ENCODE data around the gene ULK3.

DNA sequence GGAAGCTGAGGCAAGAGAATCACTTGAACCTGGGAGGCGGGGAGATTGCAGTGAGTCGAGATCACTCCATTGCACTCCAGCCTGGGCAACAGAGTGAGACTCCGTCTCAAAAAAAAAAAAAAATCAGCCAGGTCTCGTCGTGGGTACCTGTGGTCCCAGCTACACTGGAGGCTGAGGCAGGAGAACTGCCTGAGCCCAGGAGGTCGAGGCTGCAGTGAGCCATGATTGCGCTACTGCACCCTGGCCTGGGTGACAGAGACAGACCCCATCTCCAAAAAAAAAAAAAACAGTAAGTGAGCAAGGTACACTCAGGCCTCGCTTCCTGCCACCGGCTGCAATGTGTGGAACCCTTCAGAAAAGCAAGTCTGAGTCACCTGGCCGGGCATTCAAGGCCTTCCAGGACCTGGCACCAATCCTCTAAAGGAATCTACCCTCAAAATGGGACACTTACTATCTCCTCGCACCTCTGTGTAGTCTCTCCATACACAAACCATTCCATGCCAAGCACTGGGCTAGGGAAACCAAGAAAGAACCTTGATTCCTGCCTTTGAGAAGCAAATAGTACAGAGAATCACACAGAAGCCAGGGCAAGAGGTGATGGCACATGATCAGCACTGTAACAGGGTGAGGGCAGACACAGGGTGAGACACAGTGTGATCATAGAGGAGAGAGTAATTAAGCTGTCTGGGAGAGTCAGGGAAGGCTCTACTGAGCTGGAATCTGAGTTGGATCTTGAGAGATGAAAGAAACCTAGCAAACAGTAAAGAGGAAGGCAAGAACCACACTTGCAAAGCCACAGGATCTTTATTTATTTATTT lies 20.5 kb upstream of the ULK3 start:
- TF ChIP-seq BHLHE40 (IDR thresholded peaks at IDR 0.05; ENCODE audit: borderline replicate concordance in 1 of 2, low read depth in 2 of 2, low read length in 1 of 2) (no peak), ZNF274 (IDR thresholded peaks at IDR 0.05; ENCODE audit: insufficient read depth, insufficient read length) (no peak), JUND (IDR thresholded peaks at IDR 0.05; ENCODE audit: low read depth, low read length) (no peak), CEBPB (IDR thresholded peaks at IDR 0.05; ENCODE audit: borderline replicate concordance in 1 of 2, low read depth in 2 of 2, low read length in 2 of 2) (no peak), POLR2A (IDR thresholded peaks at IDR 0.05; ENCODE audit: low read depth, low read length) (no peak), ATF7 (IDR thresholded peaks at IDR 0.05; ENCODE audit: low read depth) (no peak), MXI1 (IDR thresholded peaks at IDR 0.05; ENCODE audit: low read depth, low read length) (no peak)
- TF ChIP-seq, protein P1, sequence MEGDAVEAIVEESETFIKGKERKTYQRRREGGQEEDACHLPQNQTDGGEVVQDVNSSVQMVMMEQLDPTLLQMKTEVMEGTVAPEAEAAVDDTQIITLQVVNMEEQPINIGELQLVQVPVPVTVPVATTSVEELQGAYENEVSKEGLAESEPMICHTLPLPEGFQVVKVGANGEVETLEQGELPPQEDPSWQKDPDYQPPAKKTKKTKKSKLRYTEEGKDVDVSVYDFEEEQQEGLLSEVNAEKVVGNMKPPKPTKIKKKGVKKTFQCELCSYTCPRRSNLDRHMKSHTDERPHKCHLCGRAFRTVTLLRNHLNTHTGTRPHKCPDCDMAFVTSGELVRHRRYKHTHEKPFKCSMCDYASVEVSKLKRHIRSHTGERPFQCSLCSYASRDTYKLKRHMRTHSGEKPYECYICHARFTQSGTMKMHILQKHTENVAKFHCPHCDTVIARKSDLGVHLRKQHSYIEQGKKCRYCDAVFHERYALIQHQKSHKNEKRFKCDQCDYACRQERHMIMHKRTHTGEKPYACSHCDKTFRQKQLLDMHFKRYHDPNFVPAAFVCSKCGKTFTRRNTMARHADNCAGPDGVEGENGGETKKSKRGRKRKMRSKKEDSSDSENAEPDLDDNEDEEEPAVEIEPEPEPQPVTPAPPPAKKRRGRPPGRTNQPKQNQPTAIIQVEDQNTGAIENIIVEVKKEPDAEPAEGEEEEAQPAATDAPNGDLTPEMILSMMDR (IDR thresholded peaks at IDR 0.05 in 2 of 3, conservative IDR thresholded peaks at IDR 0.05 in 1 of 3; ENCODE audit: control insufficient read depth in 2 of 3, extremely low read depth in 1 of 3, insufficient read depth in 1 of 3, low read depth in 3 of 3, low read length in 3 of 3), result no peak
- TF ChIP-seq, protein P2, sequence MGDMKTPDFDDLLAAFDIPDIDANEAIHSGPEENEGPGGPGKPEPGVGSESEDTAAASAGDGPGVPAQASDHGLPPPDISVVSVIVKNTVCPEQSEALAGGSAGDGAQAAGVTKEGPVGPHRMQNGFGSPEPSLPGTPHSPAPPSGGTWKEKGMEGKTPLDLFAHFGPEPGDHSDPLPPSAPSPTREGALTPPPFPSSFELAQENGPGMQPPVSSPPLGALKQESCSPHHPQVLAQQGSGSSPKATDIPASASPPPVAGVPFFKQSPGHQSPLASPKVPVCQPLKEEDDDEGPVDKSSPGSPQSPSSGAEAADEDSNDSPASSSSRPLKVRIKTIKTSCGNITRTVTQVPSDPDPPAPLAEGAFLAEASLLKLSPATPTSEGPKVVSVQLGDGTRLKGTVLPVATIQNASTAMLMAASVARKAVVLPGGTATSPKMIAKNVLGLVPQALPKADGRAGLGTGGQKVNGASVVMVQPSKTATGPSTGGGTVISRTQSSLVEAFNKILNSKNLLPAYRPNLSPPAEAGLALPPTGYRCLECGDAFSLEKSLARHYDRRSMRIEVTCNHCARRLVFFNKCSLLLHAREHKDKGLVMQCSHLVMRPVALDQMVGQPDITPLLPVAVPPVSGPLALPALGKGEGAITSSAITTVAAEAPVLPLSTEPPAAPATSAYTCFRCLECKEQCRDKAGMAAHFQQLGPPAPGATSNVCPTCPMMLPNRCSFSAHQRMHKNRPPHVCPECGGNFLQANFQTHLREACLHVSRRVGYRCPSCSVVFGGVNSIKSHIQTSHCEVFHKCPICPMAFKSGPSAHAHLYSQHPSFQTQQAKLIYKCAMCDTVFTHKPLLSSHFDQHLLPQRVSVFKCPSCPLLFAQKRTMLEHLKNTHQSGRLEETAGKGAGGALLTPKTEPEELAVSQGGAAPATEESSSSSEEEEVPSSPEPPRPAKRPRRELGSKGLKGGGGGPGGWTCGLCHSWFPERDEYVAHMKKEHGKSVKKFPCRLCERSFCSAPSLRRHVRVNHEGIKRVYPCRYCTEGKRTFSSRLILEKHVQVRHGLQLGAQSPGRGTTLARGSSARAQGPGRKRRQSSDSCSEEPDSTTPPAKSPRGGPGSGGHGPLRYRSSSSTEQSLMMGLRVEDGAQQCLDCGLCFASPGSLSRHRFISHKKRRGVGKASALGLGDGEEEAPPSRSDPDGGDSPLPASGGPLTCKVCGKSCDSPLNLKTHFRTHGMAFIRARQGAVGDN (IDR thresholded peaks at IDR 0.05), result no peak
- TF ChIP-seq, protein P3, sequence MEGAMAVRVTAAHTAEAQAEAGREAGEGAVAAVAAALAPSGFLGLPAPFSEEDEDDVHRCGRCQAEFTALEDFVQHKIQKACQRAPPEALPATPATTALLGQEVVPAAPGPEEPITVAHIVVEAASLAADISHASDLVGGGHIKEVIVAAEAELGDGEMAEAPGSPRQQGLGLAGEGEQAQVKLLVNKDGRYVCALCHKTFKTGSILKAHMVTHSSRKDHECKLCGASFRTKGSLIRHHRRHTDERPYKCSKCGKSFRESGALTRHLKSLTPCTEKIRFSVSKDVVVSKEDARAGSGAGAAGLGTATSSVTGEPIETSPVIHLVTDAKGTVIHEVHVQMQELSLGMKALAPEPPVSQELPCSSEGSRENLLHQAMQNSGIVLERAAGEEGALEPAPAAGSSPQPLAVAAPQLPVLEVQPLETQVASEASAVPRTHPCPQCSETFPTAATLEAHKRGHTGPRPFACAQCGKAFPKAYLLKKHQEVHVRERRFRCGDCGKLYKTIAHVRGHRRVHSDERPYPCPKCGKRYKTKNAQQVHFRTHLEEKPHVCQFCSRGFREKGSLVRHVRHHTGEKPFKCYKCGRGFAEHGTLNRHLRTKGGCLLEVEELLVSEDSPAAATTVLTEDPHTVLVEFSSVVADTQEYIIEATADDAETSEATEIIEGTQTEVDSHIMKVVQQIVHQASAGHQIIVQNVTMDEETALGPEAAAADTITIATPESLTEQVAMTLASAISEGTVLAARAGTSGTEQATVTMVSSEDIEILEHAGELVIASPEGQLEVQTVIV (IDR thresholded peaks at IDR 0.05; ENCODE audit: borderline replicate concordance, partially characterized antibody), result no peak
- TF ChIP-seq, protein P4, sequence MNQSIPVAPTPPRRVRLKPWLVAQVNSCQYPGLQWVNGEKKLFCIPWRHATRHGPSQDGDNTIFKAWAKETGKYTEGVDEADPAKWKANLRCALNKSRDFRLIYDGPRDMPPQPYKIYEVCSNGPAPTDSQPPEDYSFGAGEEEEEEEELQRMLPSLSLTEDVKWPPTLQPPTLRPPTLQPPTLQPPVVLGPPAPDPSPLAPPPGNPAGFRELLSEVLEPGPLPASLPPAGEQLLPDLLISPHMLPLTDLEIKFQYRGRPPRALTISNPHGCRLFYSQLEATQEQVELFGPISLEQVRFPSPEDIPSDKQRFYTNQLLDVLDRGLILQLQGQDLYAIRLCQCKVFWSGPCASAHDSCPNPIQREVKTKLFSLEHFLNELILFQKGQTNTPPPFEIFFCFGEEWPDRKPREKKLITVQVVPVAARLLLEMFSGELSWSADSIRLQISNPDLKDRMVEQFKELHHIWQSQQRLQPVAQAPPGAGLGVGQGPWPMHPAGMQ (IDR thresholded peaks at IDR 0.05; ENCODE audit: borderline replicate concordance), result no peak

Measured in GM12878 (cell line).